KOPT-K1 (cell line): ENCODE data around the gene TAGLN2.

ENCODE experiments used
- H3K27ac ChIP-seq: fragments of 200-600 bp; sonication (generic); 2 replicates; pipeline ENCODE4 v1.5.1; 2016; ENCODE audit warnings: antibody characterized with exemption, mild to moderate bottlenecking, low read depth, low read length; ENCODE audit not compliant: poor library complexity, severe bottlenecking
- H3K36me3 ChIP-seq: fragments of 200-600 bp; sonication (generic); 2 replicates; pipeline ENCODE4 v1.5.1; 2017; ENCODE audit warnings: antibody characterized with exemption, mild to moderate bottlenecking, low read length, moderate library complexity; ENCODE audit not compliant: insufficient read depth
- H3K9me3 ChIP-seq: fragments of 200-600 bp; sonication (generic); 2 replicates; pipeline ENCODE4 v1.5.1; 2017; ENCODE audit warnings: antibody characterized with exemption, low read length, mild to moderate bottlenecking; ENCODE audit not compliant: insufficient read depth, poor library complexity, severe bottlenecking

Gene TAGLN2

GRCh38 chr1:159891275-159892157, 33.8 kb downstream of the TAGLN2 start:
- no peak overlapping the region for H3K27ac ChIP-seq
- no peaks in the 10 kb centered on the region for H3K36me3 ChIP-seq
- no peaks in the 10 kb centered on the region for H3K9me3 ChIP-seq

GRCh38 chr1:159890390-159890789, 34.9 kb downstream of the TAGLN2 start:
- Histone ChIP-seq H3K36me3 (no peaks in the 10 kb centered on the region), H3K9me3 (no peaks in the 10 kb centered on the region), H3K27ac (no peak overlapping the region)

- H3K27ac ChIP-seq = no peak overlapping the region
- H3K9me3 ChIP-seq = no peaks in the 10 kb centered on the region
- no peaks in the 10 kb centered on the region for H3K36me3 ChIP-seq
Observed at GRCh38 chr1:159889821-159890252, 35.5 kb downstream of the TAGLN2 start.

- Histone ChIP-seq H3K27ac (no peak overlapping the region), H3K36me3 (no peaks in the 10 kb centered on the region), H3K9me3 (no peaks in the 10 kb centered on the region)
Observed at GRCh38 chr1:159889202-159889601, 36.1 kb downstream of the TAGLN2 start.

- no peaks in the 10 kb centered on the region for H3K36me3 ChIP-seq
- no peak overlapping the region for H3K27ac ChIP-seq
- H3K9me3 ChIP-seq = no peaks in the 10 kb centered on the region
Observed at GRCh38 chr1:159884296-159884695, 41.0 kb downstream of the TAGLN2 start.

GRCh38 chr1:159883134-159883533, 42.2 kb downstream of the TAGLN2 start:
- Histone ChIP-seq H3K27ac (no peak overlapping the region), H3K36me3 (no peaks in the 10 kb centered on the region), H3K9me3 (no peaks in the 10 kb centered on the region)

- Histone ChIP-seq H3K27ac (no peak overlapping the region), H3K9me3 (no peaks in the 10 kb centered on the region), H3K36me3 (no peaks in the 10 kb centered on the region)
Observed at GRCh38 chr1:159882527-159882862, 42.8 kb downstream of the TAGLN2 start.

GRCh38 chr1:159881622-159882526, 43.4 kb downstream of the TAGLN2 start:
- H3K9me3 ChIP-seq = no peaks in the 10 kb centered on the region
- H3K27ac ChIP-seq = no peak overlapping the region
- no peaks in the 10 kb centered on the region for H3K36me3 ChIP-seq

- Histone ChIP-seq H3K9me3 (no peaks in the 10 kb centered on the region), H3K27ac (no peak overlapping the region), H3K36me3 (no peaks in the 10 kb centered on the region)
Observed at GRCh38 chr1:159880430-159880829, 44.9 kb downstream of the TAGLN2 start.

GRCh38 chr1:159879977-159880376, 45.3 kb downstream of the TAGLN2 start:
- no peaks in the 10 kb centered on the region for H3K36me3 ChIP-seq
- no peak overlapping the region for H3K27ac ChIP-seq
- no peaks in the 10 kb centered on the region for H3K9me3 ChIP-seq

GRCh38 chr1:159879136-159879535, 46.2 kb downstream of the TAGLN2 start:
- Histone ChIP-seq H3K27ac (no peak overlapping the region), H3K9me3 (no peaks in the 10 kb centered on the region), H3K36me3 (no peaks in the 10 kb centered on the region)

- H3K9me3 ChIP-seq = no peaks in the 10 kb centered on the region
- no peaks in the 10 kb centered on the region for H3K36me3 ChIP-seq
- no peak overlapping the region for H3K27ac ChIP-seq
Observed at GRCh38 chr1:159877695-159878444, 47.4 kb downstream of the TAGLN2 start.

- no peak overlapping the region for H3K27ac ChIP-seq
- H3K36me3 ChIP-seq = no peaks in the 10 kb centered on the region
- no peaks in the 10 kb centered on the region for H3K9me3 ChIP-seq
Observed at GRCh38 chr1:159873530-159874143, 51.7 kb downstream of the TAGLN2 start.

GRCh38 chr1:159872891-159873290, 52.4 kb downstream of the TAGLN2 start:
- Histone ChIP-seq H3K36me3 (no peaks in the 10 kb centered on the region), H3K9me3 (no peaks in the 10 kb centered on the region)

More at GRCh38 chr1:159872891-159873290, 52.4 kb downstream of the TAGLN2 start:
- H3K27ac ChIP-seq = no peak overlapping the region
